CD4-positive, alpha-beta T cell (primary cell): Measurements from ENCODE around the gene ADGRA3. TPM values are rescaled to one million over a fixed set of nuclear protein-coding genes. Genes with fewer than 3 reads are reported as not detected.

Source experiments
- ATAC-seq: fragments of 200-7000 bp; cut with Tn5 transposase; one replicate; pipeline ENCODE4 v1.10.0; 2022; ENCODE audit warnings: mild to moderate bottlenecking; ENCODE audit not compliant: poor library complexity
- CTCF ChIA-PET: fragments of 350-600 bp; sonication (Branson Sonifier 250); formaldehyde crosslinking; loops from one replicate; lab custom pipeline; 2021; ENCODE audit warnings: antibody characterized with exemption, inconsistent platforms; lab: Charles Lee
- POLR2A ChIA-PET: fragments of 350-600 bp; sonication (Branson Sonifier 250); formaldehyde crosslinking; loops from one replicate; lab custom pipeline; 2021; ENCODE audit warnings: antibody characterized with exemption, inconsistent platforms; lab: Charles Lee
- DNase-seq, 14 experiments: peaks; one replicate each; pipeline ENCODE4 v3.0.0-alpha.2; 2013 to 2020; ENCODE audit warnings: mixed read lengths in 2 of 14
- H3K27ac ChIP-seq, 2 donors: one replicate each; pipeline versions ENCODE4 v1.5.1 to v1.7.0; 2013; ENCODE audit warnings: low read length in 2 of 2, low read depth in 1 of 2, mild to moderate bottlenecking in 1 of 2
- H3K27me3 ChIP-seq, 2 experiments: 1 replicate in 1 of 2; 2 replicates in 1 of 2; pipeline versions ENCODE4 v1.6.1 to v1.7.0; 2013; ENCODE audit warnings: low read length in 2 of 2, control low read depth in 1 of 2, mild to moderate bottlenecking in 1 of 2, moderate library complexity in 1 of 2; ENCODE audit not compliant: insufficient read depth in 2 of 2, control insufficient read depth in 1 of 2
- H3K36me3 ChIP-seq: one replicate; pipeline ENCODE4 v1.6.1; 2013; ENCODE audit warnings: low read length, control low read depth; ENCODE audit not compliant: insufficient read depth
- H3K4me1 ChIP-seq: one replicate; pipeline ENCODE4 v1.6.1; 2013; ENCODE audit warnings: low read length, control low read depth; ENCODE audit not compliant: insufficient read depth
- H3K4me3 ChIP-seq: one replicate; pipeline ENCODE4 v1.5.1; 2013; ENCODE audit warnings: mild to moderate bottlenecking, low read length, moderate library complexity
- H3K9me3 ChIP-seq, 2 experiments: 1 replicate in 1 of 2; 2 replicates in 1 of 2; pipeline versions ENCODE4 v1.6.1 to v1.7.0; 2013; ENCODE audit warnings: low read length in 2 of 2, mild to moderate bottlenecking in 2 of 2, control low read depth in 1 of 2, moderate library complexity in 1 of 2; ENCODE audit not compliant: control insufficient read depth in 1 of 2, insufficient read depth in 1 of 2
- H3K27ac Mint-ChIP-seq: one replicate; pipeline ENCODE4 v1.8.0; 2020; ENCODE audit warnings: mixed read lengths
- H3K27me3 Mint-ChIP-seq: one replicate; pipeline ENCODE4 v1.8.0; 2021; ENCODE audit warnings: mixed read lengths
- H3K36me3 Mint-ChIP-seq: one replicate; pipeline ENCODE4 v1.8.0; 2021; ENCODE audit warnings: low read depth, mixed read lengths
- H3K4me1 Mint-ChIP-seq: one replicate; pipeline ENCODE4 v1.8.0; 2021; ENCODE audit warnings: low read depth, mixed read lengths
- H3K4me3 Mint-ChIP-seq: one replicate; pipeline ENCODE4 v1.8.0; 2020; ENCODE audit warnings: mild to moderate bottlenecking, mixed read lengths
- H3K9me3 Mint-ChIP-seq: one replicate; pipeline ENCODE4 v1.8.0; 2020; ENCODE audit warnings: mixed read lengths
- CTCF ChIP-seq: fragments of 200-600 bp; IDR thresholded peaks from one replicate; pipeline ENCODE4 v1.8.0; 2022; ENCODE audit warnings: antibody characterized with exemption, mild to moderate bottlenecking
- intact Hi-C, 2 experiments: fragments of 100-400 bp; cut with DNase I in 1 of 2; cut with micrococcal nuclease in 1 of 2; formaldehyde crosslinking; loops; one replicate each; pipeline versions ENCODE4 v1.15.1 to v1.9.0; 2023 to 2025; cut with DNase I, micrococcal nuclease
- total RNA-seq, 174 experiments: library from RNA in 2 of 174; stranded (reverse) in 2 of 174; gene quantifications; one replicate each; pipeline ENCODE4 v1.2.3 and lab custom pipeline; 2021 to 2026

The ADGRA3 gene
- total RNA-seq, 2 experiments from 2014 or later, result 2.2 to 3.1 TPM

- intact Hi-C loops, result no loop called here
- ChIA-PET CTCF (no interaction called here), POLR2A (no interaction called here)
- no peak for TF ChIP-seq CTCF
- Mint-ChIP-seq H3K4me3 (no peak overlapping the region), H3K27ac (no peak overlapping the region), H3K27me3 (no peaks in the 10 kb centered on the region), H3K36me3 (no peaks in the 10 kb centered on the region), H3K4me1 (peaks cover 6% of the 10 kb centered on the region), H3K9me3 (no peaks in the 10 kb centered on the region)
- DNase-seq, result no peak
- H3K9me3 ChIP-seq, result peaks cover 0 to 5% of the 10 kb centered on the region in 2 experiments
- no peaks in the 10 kb centered on the region for H3K27me3 ChIP-seq
- H3K4me3 ChIP-seq, result no peak overlapping the region
- ATAC-seq, result no peak
- H3K4me1 ChIP-seq, result no peaks in the 10 kb centered on the region
- no peaks in the 10 kb centered on the region for H3K36me3 ChIP-seq
- no peak overlapping the region for H3K27ac ChIP-seq
These were observed 50.5 kb downstream of the ADGRA3 start for GRCh38 chr4:22465349-22465748.

- Histone ChIP-seq H3K4me1 (no peaks in the 10 kb centered on the region), H3K4me3 (no peak overlapping the region), H3K9me3 (peaks cover 0 to 5% of the 10 kb centered on the region in 2 experiments), H3K36me3 (no peaks in the 10 kb centered on the region), H3K27ac (no peak overlapping the region), H3K27me3 (no peaks in the 10 kb centered on the region)
- CTCF ChIA-PET, result interaction anchor here (1.4 kb wide), 1 partner anchor 13 kb away, joined by 3 read pairs; no protein-coding TSS in a partner anchor
- POLR2A ChIA-PET, result no interaction called here
- no peak overlapping the region for H3K27ac Mint-ChIP-seq
- DNase-seq (peak in 3 of 14 experiments; percentile 5 to 13 (median 11)), ATAC-seq (no peak)
- no peaks in the 10 kb centered on the region for H3K27me3 Mint-ChIP-seq
- H3K9me3 Mint-ChIP-seq, result no peaks in the 10 kb centered on the region
- H3K4me1 Mint-ChIP-seq, result peaks cover 6% of the 10 kb centered on the region
- no peaks in the 10 kb centered on the region for H3K36me3 Mint-ChIP-seq
- intact Hi-C loops, result no loop called here
- H3K4me3 Mint-ChIP-seq, result no peak overlapping the region
- TF ChIP-seq CTCF, result no peak
These were observed 52.7 kb downstream of the ADGRA3 start for GRCh38 chr4:22463179-22463578.

GRCh38 chr4:22462688-22463087 is 53.2 kb downstream of the ADGRA3 start:
- no peak for DNase-seq
- no peaks in the 10 kb centered on the region for H3K27me3 ChIP-seq
- H3K9me3 Mint-ChIP-seq, result no peaks in the 10 kb centered on the region
- no peak for ATAC-seq
- H3K9me3 ChIP-seq, result peaks cover 0 to 5% of the 10 kb centered on the region in 2 experiments
- CTCF ChIA-PET, result interaction anchor here (1.4 kb wide), 1 partner anchor 13 kb away, joined by 3 read pairs; no protein-coding TSS in a partner anchor
- H3K4me1 ChIP-seq, result no peaks in the 10 kb centered on the region
- no peak overlapping the region for H3K4me3 ChIP-seq
- H3K4me3 Mint-ChIP-seq, result no peak overlapping the region
- POLR2A ChIA-PET, result no interaction called here
- intact Hi-C loops, result no loop called here
- no peak overlapping the region for H3K27ac ChIP-seq
- H3K27me3 Mint-ChIP-seq, result no peaks in the 10 kb centered on the region
- H3K4me1 Mint-ChIP-seq, result peaks cover 6% of the 10 kb centered on the region
- no peak overlapping the region for H3K27ac Mint-ChIP-seq
- TF ChIP-seq CTCF, result no peak
- H3K36me3 Mint-ChIP-seq, result no peaks in the 10 kb centered on the region
- no peaks in the 10 kb centered on the region for H3K36me3 ChIP-seq
